Lower lobe of right lung (tissue), 2 donors: ENCODE data around the gene HOXB1. TPM values are rescaled to one million over a fixed set of nuclear protein-coding genes. Genes with fewer than 3 reads are reported as not detected.

Experiments
- ATAC-seq, 2 donors: fragments of 200-7000 bp; cut with Tn5 transposase; one replicate each; pipeline ENCODE4 v1.9.1; 2020 to 2022; ENCODE audit warnings: mild to moderate bottlenecking in 2 of 2, moderate library complexity in 2 of 2
- DNase-seq: peaks from one replicate; pipeline ENCODE4 v3.0.0-alpha.2; 2020
- H3K27ac ChIP-seq: fragments of 200-600 bp; one replicate; pipeline ENCODE4 v1.8.0; 2022
- H3K27me3 ChIP-seq: fragments of 200-600 bp; one replicate; pipeline ENCODE4 v1.8.0; 2022; ENCODE audit warnings: low read depth
- H3K36me3 ChIP-seq: fragments of 200-600 bp; one replicate; pipeline ENCODE4 v1.8.0; 2022; ENCODE audit warnings: mild to moderate bottlenecking
- H3K4me1 ChIP-seq: fragments of 200-600 bp; one replicate; pipeline ENCODE4 v1.8.0; 2022
- H3K4me3 ChIP-seq: fragments of 200-600 bp; one replicate; pipeline ENCODE4 v1.8.0; 2022; ENCODE audit warnings: mild to moderate bottlenecking
- H3K9me3 ChIP-seq: fragments of 200-600 bp; one replicate; pipeline ENCODE4 v1.8.0; 2022
- intact Hi-C: fragments of 100-400 bp; cut with DNase I; formaldehyde crosslinking; loops from one replicate; pipeline ENCODE4 v1.11.0; 2022
- total RNA-seq: library from RNA; stranded (reverse); fragmentation: NEBNext Ultra II Directional; extraction: Animal tissue kit (Norgen Biotek cat#: 25700); gene quantifications from one replicate; pipeline ENCODE4 v1.2.1, GENCODE V29; 2021
- TF ChIP-seq, protein P1 (sequence below): fragments of 200-600 bp; IDR thresholded peaks from one replicate; pipeline ENCODE4 v1.8.0; 2022; ENCODE audit warnings: antibody characterized with exemption, mild to moderate bottlenecking
- donor health status: DM: no; HTN: yes; CAD: no; lungs with severe emphysema.

HOXB1 gene
- total RNA-seq, 1 donor from 2014 or later = not detected

DNA sequence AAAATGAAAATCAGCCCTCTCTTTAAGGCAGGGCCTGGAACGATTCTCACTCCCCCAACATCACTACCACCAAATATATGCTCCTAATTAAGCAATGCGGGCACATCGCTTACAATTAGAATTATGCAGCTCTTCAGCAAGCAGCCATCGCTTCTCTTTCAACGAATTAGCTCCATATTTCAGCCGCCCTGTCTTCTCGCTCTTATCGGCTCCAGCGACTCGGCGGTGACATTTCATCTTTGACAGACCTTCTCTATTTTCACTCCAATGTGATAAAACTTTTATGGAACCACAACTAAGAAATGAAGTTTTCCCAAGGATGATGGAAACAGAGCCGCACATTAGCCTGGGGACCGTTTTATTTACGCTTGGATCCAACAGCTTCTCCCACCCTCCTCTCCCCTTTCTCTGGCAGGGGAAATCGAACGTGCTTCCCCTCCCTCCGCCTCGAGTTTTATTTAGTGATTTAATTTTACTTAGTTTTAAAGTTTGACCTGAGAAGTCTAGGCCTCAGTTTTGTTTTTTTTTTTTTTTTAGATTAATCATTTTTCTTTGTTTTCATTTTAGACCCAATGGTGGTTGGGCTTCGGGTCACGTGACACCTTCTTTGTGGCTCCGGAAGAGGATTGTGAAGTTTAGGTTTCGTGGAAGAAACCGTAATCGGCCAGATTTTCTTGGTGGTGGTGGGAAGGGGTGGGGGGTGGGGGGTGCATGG, 17.2 kb upstream of the HOXB1 start:
- peaks cover 24% of the 10 kb centered on the region for H3K4me1 ChIP-seq
- peak overlapping the region; percentile 24 for H3K4me3 ChIP-seq

DNA sequence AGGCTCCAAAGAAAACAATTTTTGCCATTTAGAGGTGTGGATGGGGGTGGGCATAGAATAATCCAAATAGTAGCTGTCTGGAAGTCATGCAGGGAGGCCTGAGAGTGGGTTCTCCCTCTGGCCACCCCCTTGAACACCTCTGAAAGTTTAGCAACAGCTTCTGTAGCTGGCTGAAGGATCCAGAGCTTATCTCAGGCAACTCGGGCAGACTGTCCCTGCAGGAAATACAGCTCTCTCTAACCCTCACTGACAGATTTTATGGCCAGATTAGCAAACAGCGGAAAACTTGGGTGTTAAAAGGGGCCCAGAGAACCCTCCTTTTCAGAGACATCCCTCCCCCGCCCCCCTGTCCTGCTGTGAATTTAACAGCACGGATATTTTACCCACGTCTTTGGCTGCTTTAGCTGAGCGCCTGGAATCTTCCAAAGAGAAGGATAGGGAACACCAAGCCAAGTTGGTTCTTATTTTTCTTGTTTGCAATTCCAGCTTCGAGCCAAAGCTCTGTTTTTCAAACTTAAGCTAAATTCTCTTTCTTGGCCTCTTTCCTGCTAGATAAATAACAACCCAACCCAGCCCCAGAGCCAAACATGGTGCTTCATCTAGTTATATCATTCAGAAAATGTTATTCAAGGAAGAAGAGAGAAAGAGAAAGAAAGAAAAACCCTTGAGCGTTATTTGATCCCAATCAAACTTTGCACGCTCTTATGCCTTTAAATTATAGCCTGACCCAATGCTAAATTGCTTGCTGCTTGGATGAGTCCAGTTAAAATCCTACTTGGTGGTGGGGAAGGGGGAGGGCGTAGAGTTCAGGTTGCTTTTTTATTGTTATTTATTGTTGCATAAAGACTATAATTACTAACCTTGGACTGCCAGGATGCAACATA, 16.4 kb upstream of the HOXB1 start:
- intact Hi-C loops = no loop called here
- H3K4me1 ChIP-seq = peaks cover 24% of the 10 kb centered on the region
- DNase-seq = no peak
- peak overlapping the region; percentile 76 for H3K27ac ChIP-seq
- no peaks in the 10 kb centered on the region for H3K9me3 ChIP-seq
- TF ChIP-seq, protein P1, sequence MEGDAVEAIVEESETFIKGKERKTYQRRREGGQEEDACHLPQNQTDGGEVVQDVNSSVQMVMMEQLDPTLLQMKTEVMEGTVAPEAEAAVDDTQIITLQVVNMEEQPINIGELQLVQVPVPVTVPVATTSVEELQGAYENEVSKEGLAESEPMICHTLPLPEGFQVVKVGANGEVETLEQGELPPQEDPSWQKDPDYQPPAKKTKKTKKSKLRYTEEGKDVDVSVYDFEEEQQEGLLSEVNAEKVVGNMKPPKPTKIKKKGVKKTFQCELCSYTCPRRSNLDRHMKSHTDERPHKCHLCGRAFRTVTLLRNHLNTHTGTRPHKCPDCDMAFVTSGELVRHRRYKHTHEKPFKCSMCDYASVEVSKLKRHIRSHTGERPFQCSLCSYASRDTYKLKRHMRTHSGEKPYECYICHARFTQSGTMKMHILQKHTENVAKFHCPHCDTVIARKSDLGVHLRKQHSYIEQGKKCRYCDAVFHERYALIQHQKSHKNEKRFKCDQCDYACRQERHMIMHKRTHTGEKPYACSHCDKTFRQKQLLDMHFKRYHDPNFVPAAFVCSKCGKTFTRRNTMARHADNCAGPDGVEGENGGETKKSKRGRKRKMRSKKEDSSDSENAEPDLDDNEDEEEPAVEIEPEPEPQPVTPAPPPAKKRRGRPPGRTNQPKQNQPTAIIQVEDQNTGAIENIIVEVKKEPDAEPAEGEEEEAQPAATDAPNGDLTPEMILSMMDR = no peak
- H3K36me3 ChIP-seq = no peaks in the 10 kb centered on the region
- peaks cover 68% of the 10 kb centered on the region for H3K27me3 ChIP-seq
- ATAC-seq = peak in 1 of 2 donors; percentile 15
- H3K4me3 ChIP-seq = peak overlapping the region; percentile 24

More for the DNA sequence above, 17.2 kb upstream of the HOXB1 start:
- Histone ChIP-seq H3K36me3 (no peaks in the 10 kb centered on the region), H3K9me3 (no peaks in the 10 kb centered on the region), H3K27me3 (peaks cover 62% of the 10 kb centered on the region), H3K27ac (peak overlapping the region; percentile 76)
- TF ChIP-seq, protein P1 = no peak
- ATAC-seq (no peak), DNase-seq (no peak)
- intact Hi-C loops = no loop called here

DNA sequence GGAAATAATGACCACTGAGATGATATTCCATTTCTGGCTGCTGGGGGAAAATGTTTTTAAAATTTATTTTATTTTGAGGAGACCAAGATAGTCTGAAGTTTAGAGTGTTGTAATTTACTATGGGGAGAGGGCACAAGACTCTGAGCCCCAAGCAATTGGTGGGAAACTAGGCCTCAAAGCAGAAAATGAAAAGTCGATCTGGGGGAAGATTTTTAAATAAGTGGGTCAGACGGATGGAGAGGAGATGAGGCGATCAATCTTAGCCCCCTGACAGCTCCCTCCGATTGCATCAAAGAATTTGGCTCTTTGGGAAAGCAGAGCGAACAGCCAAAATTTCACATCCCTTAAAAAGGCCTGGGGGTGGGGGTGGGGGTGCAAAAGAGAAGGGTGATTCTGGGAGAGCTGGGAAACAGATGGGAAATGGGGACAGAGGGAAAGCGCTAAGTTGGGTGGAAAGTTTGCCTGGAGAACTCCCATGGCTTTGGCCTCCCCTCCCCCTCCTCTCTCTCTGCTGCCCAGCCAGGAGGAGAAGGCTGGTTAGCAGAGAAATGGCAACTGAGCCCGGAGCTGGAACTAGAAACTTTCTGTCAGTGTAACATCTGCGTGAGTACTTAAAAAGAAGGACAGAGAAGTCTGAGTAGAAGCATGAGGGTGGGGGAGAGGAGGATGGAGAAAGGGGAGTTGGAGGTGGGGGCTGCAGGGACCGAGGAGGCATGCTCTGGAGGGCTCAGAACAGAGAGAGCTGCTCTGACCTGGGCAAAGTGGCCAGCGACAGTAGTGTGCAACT, 15.5 kb upstream of the HOXB1 start:
- no peak for DNase-seq
- Histone ChIP-seq H3K4me3 (peak overlapping the region; percentile 24), H3K4me1 (peaks cover 24% of the 10 kb centered on the region), H3K9me3 (no peaks in the 10 kb centered on the region), H3K27me3 (peaks cover 68% of the 10 kb centered on the region), H3K27ac (peak overlapping the region; percentile 76), H3K36me3 (no peaks in the 10 kb centered on the region)
- no peak for ATAC-seq
- intact Hi-C loops = no loop called here
- TF ChIP-seq, protein P1 = no peak

DNA sequence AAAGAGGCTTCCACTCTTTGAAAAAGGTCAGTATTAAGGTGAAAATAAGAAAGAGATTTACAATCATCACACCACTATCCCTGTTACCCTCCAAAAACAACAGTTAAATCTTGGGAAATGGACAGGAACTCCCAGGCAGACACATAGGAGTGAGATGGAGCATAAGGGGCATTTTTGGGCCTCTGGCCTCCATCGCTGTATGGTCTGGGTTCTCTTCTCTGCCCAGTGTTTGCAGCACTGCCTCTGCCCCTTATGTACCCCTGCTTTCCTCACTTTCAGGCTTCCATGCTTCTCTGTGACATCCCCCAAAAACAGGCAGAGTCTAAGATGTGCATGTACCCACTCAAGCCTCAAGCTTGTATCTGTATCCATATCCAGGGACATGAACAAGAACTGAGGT, 14.7 kb upstream of the HOXB1 start:
- Histone ChIP-seq H3K4me3 (no peak overlapping the region), H3K9me3 (no peaks in the 10 kb centered on the region), H3K36me3 (no peaks in the 10 kb centered on the region), H3K27ac (peak overlapping the region; percentile 86), H3K4me1 (peaks cover 24% of the 10 kb centered on the region), H3K27me3 (peaks cover 65% of the 10 kb centered on the region)
- no peak for ATAC-seq
- intact Hi-C loops = no loop called here
- TF ChIP-seq, protein P1 = no peak
- DNase-seq = no peak

DNA sequence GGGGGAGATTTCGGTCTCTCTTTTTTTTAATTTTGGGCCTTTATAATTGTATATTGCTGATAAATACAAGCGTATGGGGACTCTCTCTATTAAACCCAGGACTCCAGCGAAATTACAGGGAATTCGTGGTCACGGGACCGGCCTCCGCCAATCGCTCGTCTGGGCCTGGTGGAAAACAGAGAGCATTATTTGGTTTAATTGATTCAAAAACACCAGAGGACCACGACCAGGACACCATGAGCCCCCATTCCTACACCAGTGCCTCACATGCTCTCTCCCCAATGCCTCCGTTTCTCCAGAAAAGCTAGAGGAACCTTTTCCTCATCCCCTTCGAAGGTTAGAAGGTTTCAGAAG, 14.2 kb upstream of the HOXB1 start, which contains the start of gene HOXB2:
HOXB2 (minus strand) TSS at position 88 of the 354 bp plus-strand sequence. CDS start 198 bp downstream, outside the sequence.
- H3K9me3 ChIP-seq = no peaks in the 10 kb centered on the region
- TF ChIP-seq, protein P1 = no peak
- no peaks in the 10 kb centered on the region for H3K36me3 ChIP-seq
- DNase-seq (no peak), ATAC-seq (no peak)
- H3K4me1 ChIP-seq = peaks cover 24% of the 10 kb centered on the region
- H3K27me3 ChIP-seq = peaks cover 70% of the 10 kb centered on the region
- H3K4me3 ChIP-seq = peak within 1 kb of the TSS; percentile 58
- intact Hi-C loops = no loop called here
- peak within 1 kb of the TSS; percentile 86 for H3K27ac ChIP-seq
